ENCODE data around the gene EIF3F. TPM values are rescaled to one million over a fixed set of nuclear protein-coding genes. Genes with fewer than 3 reads are reported as not detected.

Gene EIF3F
- total RNA-seq, 2 experiments from 2014 or later, result 270 to 289 TPM

- POLR2A ChIA-PET, result no interaction called here
Observed at GRCh38 chr11:7994581-7995278, 7.6 kb downstream of the EIF3F start.

DNA sequence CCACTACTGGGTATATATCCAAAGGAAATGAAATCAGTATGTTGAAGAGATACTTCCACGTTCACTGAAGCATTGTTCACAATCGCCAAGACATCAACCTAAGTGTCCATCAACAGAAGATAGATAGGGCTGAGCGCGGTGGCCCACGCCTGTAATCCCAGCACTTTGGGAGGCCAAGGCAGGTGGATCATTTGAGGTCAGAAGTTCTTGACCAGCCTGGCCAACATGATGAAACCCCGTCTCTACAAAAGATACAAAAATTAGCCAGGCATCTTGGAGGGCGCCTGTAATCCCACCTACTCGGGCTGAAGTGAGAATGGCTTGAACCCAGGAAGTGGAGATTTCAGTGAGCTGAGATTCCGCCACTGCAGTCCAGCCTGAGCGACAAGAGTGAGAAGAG, 12.7 kb downstream of the EIF3F start:
- DNase-seq, result no peak
- POLR2A ChIA-PET, result no interaction called here
- Mint-ChIP-seq H3K4me3 (no peak overlapping the region), H3K4me1 (no peaks in the 10 kb centered on the region), H3K27me3 (no peaks in the 10 kb centered on the region), H3K36me3 (ENCODE audit: low read depth) (peaks cover 45% of the 10 kb centered on the region), H3K9me3 (ENCODE audit: low read depth) (no peaks in the 10 kb centered on the region), H3K27ac (no peak overlapping the region)
- ATAC-seq, result no peak
- CTCF ChIA-PET, result interaction anchor here (2.8 kb wide), 1 partner anchor 100 kb away, joined by 8 read pairs; no protein-coding TSS in a partner anchor
- intact Hi-C loops (cut with DNase I, micrococcal nuclease), result no loop called here

More at GRCh38 chr11:7994581-7995278, 7.6 kb downstream of the EIF3F start:
- Mint-ChIP-seq H3K9me3 (ENCODE audit: low read depth) (no peaks in the 10 kb centered on the region), H3K4me1 (peaks cover 13% of the 10 kb centered on the region), H3K27ac (peak overlapping the region; percentile 33), H3K27me3 (no peaks in the 10 kb centered on the region), H3K4me3 (no peak overlapping the region), H3K36me3 (ENCODE audit: low read depth) (peaks cover 71% of the 10 kb centered on the region)
- intact Hi-C loops (cut with DNase I, micrococcal nuclease), result no loop called here
- ATAC-seq (no peak), DNase-seq (no peak)
- CTCF ChIA-PET, result interaction anchor here (1.5 kb wide), 1 partner anchor 12 kb away, joined by 4 read pairs; no protein-coding TSS in a partner anchor

GRCh38 chr11:8000390-8000789, 13.3 kb downstream of the EIF3F start:
- Mint-ChIP-seq H3K27ac (no peak overlapping the region), H3K4me3 (no peak overlapping the region), H3K27me3 (no peaks in the 10 kb centered on the region), H3K4me1 (no peaks in the 10 kb centered on the region), H3K36me3 (ENCODE audit: low read depth) (peaks cover 39% of the 10 kb centered on the region), H3K9me3 (ENCODE audit: low read depth) (no peaks in the 10 kb centered on the region)
- CTCF ChIA-PET, result interaction anchor here (2.8 kb wide), 1 partner anchor 99 kb away, joined by 8 read pairs; no protein-coding TSS in a partner anchor
- POLR2A ChIA-PET, result no interaction called here
- intact Hi-C loops (cut with DNase I, micrococcal nuclease), result no loop called here
- ATAC-seq (no peak), DNase-seq (no peak)

DNA sequence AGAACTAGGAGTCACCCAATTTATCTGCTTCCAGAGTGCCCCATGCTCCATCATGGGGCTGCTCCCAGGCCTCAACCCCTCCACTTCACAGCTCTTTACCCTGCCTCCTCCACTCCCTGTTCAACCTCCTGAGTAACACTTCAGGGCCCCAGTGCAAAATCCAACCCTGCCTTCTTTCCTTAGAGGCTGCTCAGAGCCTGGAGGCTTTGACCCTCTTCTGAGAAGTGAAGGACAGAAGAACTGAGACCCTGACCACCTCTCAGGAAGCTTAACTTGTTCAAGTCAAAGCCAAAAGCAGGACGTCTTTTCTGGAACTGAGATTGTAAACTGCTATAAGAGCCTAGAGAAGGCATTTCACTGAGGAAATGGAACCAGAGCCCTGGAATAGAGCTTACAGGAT, 15.5 kb downstream of the EIF3F start:
- ATAC-seq, result no peak
- Mint-ChIP-seq H3K27ac (no peak overlapping the region), H3K4me3 (no peak overlapping the region), H3K36me3 (ENCODE audit: low read depth) (peaks cover 19% of the 10 kb centered on the region), H3K27me3 (no peaks in the 10 kb centered on the region), H3K4me1 (no peaks in the 10 kb centered on the region), H3K9me3 (ENCODE audit: low read depth) (no peaks in the 10 kb centered on the region)
- intact Hi-C loops (cut with DNase I, micrococcal nuclease), result no loop called here
- CTCF ChIA-PET, result interaction anchor here (1.1 to 1.4 kb wide), 2 partner anchors 14 to 83 kb away, joined by 3 to 7 read pairs; no protein-coding TSS in a partner anchor
- no peak for DNase-seq
- POLR2A ChIA-PET, result no interaction called here

DNA sequence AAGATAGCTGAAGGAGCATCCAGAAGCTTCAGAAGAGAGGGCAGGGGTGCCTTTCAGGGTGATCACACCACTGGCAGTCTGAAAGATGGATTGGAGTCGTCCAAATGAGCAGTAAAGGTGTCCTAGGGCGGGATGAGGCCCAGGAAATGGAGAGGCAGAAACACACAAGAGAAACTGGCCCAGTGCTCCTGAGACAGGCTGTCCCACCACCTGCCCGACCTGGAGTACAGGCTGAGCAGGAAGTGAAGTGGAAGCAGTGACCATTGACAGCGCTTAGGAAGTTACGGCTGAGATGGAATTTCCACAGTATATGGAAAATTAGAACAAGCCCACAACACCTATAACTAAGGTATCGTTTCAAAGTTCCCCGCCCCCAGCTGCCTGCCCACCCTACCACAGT, 16.1 kb downstream of the EIF3F start:
- POLR2A ChIA-PET, result no interaction called here

DNA sequence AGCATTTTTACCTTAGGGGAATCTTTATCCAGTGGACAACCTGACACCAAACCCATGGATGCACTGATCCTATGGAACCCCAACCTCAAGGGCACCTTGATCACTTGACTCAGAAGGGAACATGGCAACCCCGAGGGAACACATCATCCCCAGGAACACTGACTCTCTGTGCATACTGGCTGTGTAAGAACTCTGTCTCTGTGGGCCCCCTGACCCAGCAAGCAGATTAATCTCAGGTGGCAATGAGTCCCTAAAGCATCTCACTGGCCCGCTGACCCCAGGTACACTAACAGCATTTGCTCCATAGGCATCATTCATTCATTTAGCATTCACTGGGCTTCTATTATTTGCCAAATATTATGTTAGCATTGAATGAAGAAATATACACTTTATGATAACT, 16.9 kb downstream of the EIF3F start:
- Mint-ChIP-seq H3K27me3 (no peaks in the 10 kb centered on the region), H3K4me3 (no peak overlapping the region), H3K36me3 (ENCODE audit: low read depth) (peaks cover 11% of the 10 kb centered on the region), H3K9me3 (ENCODE audit: low read depth) (no peaks in the 10 kb centered on the region), H3K4me1 (no peaks in the 10 kb centered on the region), H3K27ac (no peak overlapping the region)
- ChIA-PET POLR2A (interaction anchor here (0.7 kb wide), 1 partner anchor 65 kb away, joined by 3 read pairs; no protein-coding TSS in a partner anchor), CTCF (interaction anchor here (1.2 to 1.4 kb wide), 3 partner anchors 29 to 95 kb away, joined by 3 to 7 read pairs (median 3); no protein-coding TSS in a partner anchor)
- intact Hi-C loops (cut with DNase I, micrococcal nuclease), result no loop called here
- ATAC-seq (no peak), DNase-seq (no peak)

More for the DNA sequence above, 16.1 kb downstream of the EIF3F start:
- intact Hi-C loops (cut with DNase I, micrococcal nuclease), result no loop called here
- CTCF ChIA-PET, result interaction anchor here (1.1 to 1.4 kb wide), 3 partner anchors 13 to 82 kb away, joined by 3 to 7 read pairs (median 3); no protein-coding TSS in a partner anchor
- no peak for DNase-seq
- no peak overlapping the region for H3K27ac Mint-ChIP-seq
- ATAC-seq, result no peak
- H3K9me3 Mint-ChIP-seq (ENCODE audit: low read depth), result no peaks in the 10 kb centered on the region
- H3K4me3 Mint-ChIP-seq, result no peak overlapping the region
- peaks cover 17% of the 10 kb centered on the region for H3K36me3 Mint-ChIP-seq (ENCODE audit: low read depth)
- no peaks in the 10 kb centered on the region for H3K4me1 Mint-ChIP-seq
- no peaks in the 10 kb centered on the region for H3K27me3 Mint-ChIP-seq

GRCh38 chr11:8005556-8005955, 18.4 kb downstream of the EIF3F start:
- H3K9me3 Mint-ChIP-seq (ENCODE audit: low read depth), result no peaks in the 10 kb centered on the region
- no peak overlapping the region for H3K27ac Mint-ChIP-seq
- H3K4me3 Mint-ChIP-seq, result no peak overlapping the region
- ATAC-seq (no peak), DNase-seq (no peak)
- H3K4me1 Mint-ChIP-seq, result no peaks in the 10 kb centered on the region
- H3K36me3 Mint-ChIP-seq (ENCODE audit: low read depth), result peaks cover 4% of the 10 kb centered on the region
- intact Hi-C loops (cut with DNase I, micrococcal nuclease), result loop anchor here in 1 of 2 experiments (5.0 kb wide), 1 partner anchor 257 kb away; the partner anchor contains the start of gene LMO1
- POLR2A ChIA-PET, result no interaction called here
- CTCF ChIA-PET, result interaction anchor here (0.6 to 2.2 kb wide), 14 partner anchors 9 to 428 kb away, joined by 3 to 57 read pairs (median 6); no protein-coding TSS in a partner anchor
- peaks cover 3% of the 10 kb centered on the region for H3K27me3 Mint-ChIP-seq

DNA sequence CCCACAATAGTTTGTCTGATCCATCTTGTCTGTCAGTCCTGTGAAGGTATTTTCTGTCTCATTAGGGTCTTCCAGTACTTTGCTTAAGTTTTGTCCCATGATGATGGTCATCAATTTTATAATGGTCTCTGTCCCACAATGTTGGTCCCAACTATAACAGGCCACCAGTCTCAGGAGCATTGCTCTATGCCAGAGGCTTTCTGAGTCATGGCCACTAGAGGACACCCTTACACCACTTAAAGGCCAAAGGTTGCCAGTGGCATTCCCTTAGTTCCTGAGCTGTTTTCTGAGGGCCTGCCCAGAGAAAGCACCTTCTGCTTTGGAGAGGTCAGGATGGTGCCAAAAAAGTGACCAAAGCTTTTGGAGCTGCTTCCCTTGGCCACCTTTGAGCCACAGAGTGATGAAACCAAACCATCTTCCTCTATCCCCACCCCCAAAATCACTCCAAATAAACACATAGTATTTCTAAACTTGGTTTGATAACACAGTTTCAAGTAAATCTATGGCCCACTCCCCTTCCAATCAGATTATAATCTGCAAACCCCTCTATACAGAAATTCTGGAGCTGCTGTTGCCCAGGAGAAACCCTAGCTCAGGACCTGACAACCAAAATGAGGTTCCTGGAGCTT, 19.3 kb downstream of the EIF3F start:
- ATAC-seq, result peak; percentile 80
- H3K36me3 Mint-ChIP-seq (ENCODE audit: low read depth), result peaks cover under 1% of the 10 kb centered on the region
- no peaks in the 10 kb centered on the region for H3K9me3 Mint-ChIP-seq (ENCODE audit: low read depth)
- H3K4me3 Mint-ChIP-seq, result no peak overlapping the region
- CTCF ChIA-PET, result interaction anchor here (0.6 to 2.2 kb wide), 27 partner anchors 8 to 558 kb away, joined by 3 to 57 read pairs (median 4); partner anchors contain the start of genes EIF3F and LMO1
- intact Hi-C loops (cut with DNase I, micrococcal nuclease), result loop anchor here (1.0 to 5.0 kb wide), 7 partner anchors 26 to 560 kb away; partner anchors contain the start of gene LMO1 (in 1 of the 2)
- POLR2A ChIA-PET, result no interaction called here
- no peak overlapping the region for H3K27ac Mint-ChIP-seq
- peaks cover 3% of the 10 kb centered on the region for H3K27me3 Mint-ChIP-seq
- H3K4me1 Mint-ChIP-seq, result no peaks in the 10 kb centered on the region
- DNase-seq, result peak; percentile 63

DNA sequence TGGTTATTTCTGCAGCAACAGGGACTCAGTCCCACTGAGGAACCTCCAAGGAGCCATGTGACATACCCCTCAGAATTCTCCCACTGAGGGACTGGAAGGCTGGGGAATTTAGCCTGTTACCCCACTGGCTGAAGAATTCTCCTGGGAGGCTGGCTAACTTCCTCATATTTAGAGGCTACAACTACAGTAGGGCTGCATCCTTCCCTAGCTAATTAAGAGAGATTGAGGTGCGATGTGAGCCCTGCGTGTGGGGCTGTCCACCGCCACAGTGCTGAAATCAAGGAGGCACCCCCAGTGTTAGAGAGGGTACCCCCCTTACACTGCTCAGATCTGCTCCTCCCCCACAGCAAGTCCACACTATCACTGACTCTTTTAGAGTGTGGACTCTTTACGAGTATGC, 21.1 kb downstream of the EIF3F start:
- no peak overlapping the region for H3K27ac Mint-ChIP-seq
- ChIA-PET CTCF (interaction anchor here (1.1 to 4.4 kb wide), 5 partner anchors 18 to 91 kb away, joined by 3 to 25 read pairs (median 5); no protein-coding TSS in a partner anchor), POLR2A (no interaction called here)
- ATAC-seq, result no peak
- no peak overlapping the region for H3K4me3 Mint-ChIP-seq
- no peaks in the 10 kb centered on the region for H3K36me3 Mint-ChIP-seq (ENCODE audit: low read depth)
- no peak for DNase-seq
- H3K9me3 Mint-ChIP-seq (ENCODE audit: low read depth), result no peaks in the 10 kb centered on the region
- peaks cover 3% of the 10 kb centered on the region for H3K27me3 Mint-ChIP-seq
- intact Hi-C loops (cut with DNase I, micrococcal nuclease), result loop anchor here in 1 of 2 experiments (5.0 kb wide), 1 partner anchor 254 kb away; the partner anchor contains the start of gene LMO1
- no peaks in the 10 kb centered on the region for H3K4me1 Mint-ChIP-seq

GRCh38 chr11:8009856-8010255, 22.7 kb downstream of the EIF3F start:
- H3K4me3 Mint-ChIP-seq, result no peak overlapping the region
- H3K27me3 Mint-ChIP-seq, result peaks cover 5% of the 10 kb centered on the region
- DNase-seq (no peak), ATAC-seq (no peak)
- H3K9me3 Mint-ChIP-seq (ENCODE audit: low read depth), result no peaks in the 10 kb centered on the region
- ChIA-PET CTCF (interaction anchor here (0.7 to 4.4 kb wide), 3 partner anchors 23 to 89 kb away, joined by 4 to 25 read pairs (median 6); partner anchors contain the start of gene EIF3F), POLR2A (no interaction called here)
- H3K36me3 Mint-ChIP-seq (ENCODE audit: low read depth), result no peaks in the 10 kb centered on the region
- intact Hi-C loops (cut with DNase I, micrococcal nuclease), result loop anchor here in 1 of 2 experiments (5.0 kb wide), 1 partner anchor 252 kb away; the partner anchor contains the start of gene LMO1
- no peaks in the 10 kb centered on the region for H3K4me1 Mint-ChIP-seq
- H3K27ac Mint-ChIP-seq, result no peak overlapping the region

- Mint-ChIP-seq H3K27me3 (peaks cover 9% of the 10 kb centered on the region), H3K4me3 (no peak overlapping the region)
- DNase-seq, result no peak
Observed at GRCh38 chr11:8011371-8011770, 24.2 kb downstream of the EIF3F start.

More at GRCh38 chr11:8011371-8011770, 24.2 kb downstream of the EIF3F start:
- H3K36me3 Mint-ChIP-seq (ENCODE audit: low read depth), result no peaks in the 10 kb centered on the region
- no peaks in the 10 kb centered on the region for H3K9me3 Mint-ChIP-seq (ENCODE audit: low read depth)
- ChIA-PET POLR2A (no interaction called here), CTCF (interaction anchor here (0.7 to 4.4 kb wide), 3 partner anchors 12 to 88 kb away, joined by 3 to 25 read pairs (median 3); no protein-coding TSS in a partner anchor)
- H3K4me1 Mint-ChIP-seq, result no peaks in the 10 kb centered on the region
- no peak for ATAC-seq
- H3K27ac Mint-ChIP-seq, result no peak overlapping the region
- intact Hi-C loops (cut with DNase I, micrococcal nuclease), result no loop called here

All from activated CD4-positive, alpha-beta T cell treated with anti-CD3 and anti-CD28 coated beads for 36 hours (primary cell).